HG02973 (cell line): ENCODE results near the gene KDM3B.

Experiments used
- ATAC-seq: cut with Tn5 transposase; IDR thresholded peaks from one replicate; pipeline ENCODE4 v1.9.1; 2021; ENCODE audit warnings: moderate library complexity; ENCODE audit not compliant: unreplicated experiment

KDM3B gene

GRCh38 chr5:138445547-138446271 lies 93.2 kb downstream of the KDM3B start:
- no peak for ATAC-seq

- ATAC-seq: no peak
Observed at GRCh38 chr5:138448070-138448469, 95.6 kb downstream of the KDM3B start.

GRCh38 chr5:138448481-138449398 lies 96.3 kb downstream of the KDM3B start:
- ATAC-seq: no peak

GRCh38 chr5:138449501-138450239 lies 97.2 kb downstream of the KDM3B start:
- ATAC-seq: peak; percentile 70

- ATAC-seq: no peak
Observed at GRCh38 chr5:138450971-138451370, 98.5 kb downstream of the KDM3B start.

GRCh38 chr5:138452720-138453119 lies 100.2 kb downstream of the KDM3B start:
- ATAC-seq: no peak

- no peak for ATAC-seq
Observed at GRCh38 chr5:138453590-138453989, 101.1 kb downstream of the KDM3B start.

GRCh38 chr5:138454121-138454520 lies 101.6 kb downstream of the KDM3B start:
- no peak for ATAC-seq

- ATAC-seq: no peak
Observed at GRCh38 chr5:138455232-138455930, 102.9 kb downstream of the KDM3B start.

GRCh38 chr5:138457531-138458275 lies 105.2 kb downstream of the KDM3B start:
- no peak for ATAC-seq

- no peak for ATAC-seq
Observed at GRCh38 chr5:138458384-138458783, 105.9 kb downstream of the KDM3B start.

- ATAC-seq: no peak
Observed at GRCh38 chr5:138458856-138459255, 106.4 kb downstream of the KDM3B start.

GRCh38 chr5:138459311-138459933 lies 106.9 kb downstream of the KDM3B start:
- no peak for ATAC-seq

GRCh38 chr5:138460032-138460693 lies 107.7 kb downstream of the KDM3B start:
- ATAC-seq: no peak

- no peak for ATAC-seq
Observed at GRCh38 chr5:138461343-138462125, 109.0 kb downstream of the KDM3B start.

GRCh38 chr5:138463419-138464007 lies 111.0 kb downstream of the KDM3B start:
- ATAC-seq: no peak

- peak; percentile 46 for ATAC-seq
Observed at GRCh38 chr5:138464008-138464387, 111.5 kb downstream of the KDM3B start.
